ENCODE data around the gene FAM180B. TPM values are rescaled to one million over a fixed set of nuclear protein-coding genes. Genes with fewer than 3 reads are reported as not detected.
"Not testable (repeated sequence)": the region's sequence is repeated elsewhere in the genome, so short reads cannot be mapped to it uniquely, and the experiment has no call there.

Gene FAM180B
- 1 to 10 TPM; 1.8 to 2.9 TPM for total RNA-seq
- 1 to 10 TPM; 1.5 to 1.7 TPM for polyA plus RNA-seq (ENCODE audit: insufficient read length in 2 of 2)
- long read RNA-seq, donor 1, result 0 reads
- long read RNA-seq, donor 2, result 0 reads
- long read RNA-seq, donor 3, result 0 reads
- long read RNA-seq, donor 4, result 0 reads

- no peaks in the 10 kb centered on the region for H3K27me3 ChIP-seq (ENCODE audit: control insufficient read depth, insufficient read depth, low read length)
- no peaks in the 10 kb centered on the region for H3K9me3 ChIP-seq (ENCODE audit: control insufficient read depth, insufficient read depth, low read length)
- no peak within 1 kb of the TSS for H3K4me3 ChIP-seq (ENCODE audit: low read depth, low read length)
- 54% methylated on average over 11 of the region's 12 CpGs for WGBS (ENCODE audit: insufficient coverage)
- H3K27ac ChIP-seq (ENCODE audit: low read depth, low read length), result peak within 1 kb of the TSS; percentile 65
- H3K36me3 ChIP-seq (ENCODE audit: control insufficient read depth, insufficient read depth, low read length), result peaks cover 89% of the 10 kb centered on the region
- H3K4me1 ChIP-seq (ENCODE audit: control insufficient read depth, insufficient read depth, low read length), result peaks cover 56% of the 10 kb centered on the region
- peak in 2 of 6 donors; percentile 45 to 79 for DNase-seq (ENCODE audit: low read depth in 4 of 6, low spot score in 6 of 6)
Observed at GRCh38 chr11:47586098-47586855, at the start of gene FAM180B. Gene FAM180B, plus strand, starts transcription at chr11:47586678. Its CDS starts 91 bp downstream, at chr11:47586769.

- 80% methylated on average over 1 of the region's 3 CpGs for WGBS (ENCODE audit: insufficient coverage)
- no peaks in the 10 kb centered on the region for H3K27me3 ChIP-seq (ENCODE audit: control insufficient read depth, insufficient read depth, low read length)
- peak in 1 of 6 donors; percentile 65 for DNase-seq (ENCODE audit: low read depth in 4 of 6, low spot score in 6 of 6)
- peaks cover 39% of the 10 kb centered on the region for H3K4me1 ChIP-seq (ENCODE audit: control insufficient read depth, insufficient read depth, low read length)
- peaks cover 8% of the 10 kb centered on the region for H3K36me3 ChIP-seq (ENCODE audit: control insufficient read depth, insufficient read depth, low read length)
- no peak overlapping the region for H3K4me3 ChIP-seq (ENCODE audit: low read depth, low read length)
- H3K27ac ChIP-seq (ENCODE audit: low read depth, low read length), result no peak overlapping the region
- H3K9me3 ChIP-seq (ENCODE audit: control insufficient read depth, insufficient read depth, low read length), result no peaks in the 10 kb centered on the region
Observed at GRCh38 chr11:47536915-47537314, 49.6 kb upstream of the FAM180B start.

- peaks cover 8% of the 10 kb centered on the region for H3K36me3 ChIP-seq (ENCODE audit: control insufficient read depth, insufficient read depth, low read length)
- no peaks in the 10 kb centered on the region for H3K27me3 ChIP-seq (ENCODE audit: control insufficient read depth, insufficient read depth, low read length)
- 67% methylated on average over 8 of the region's 10 CpGs for WGBS (ENCODE audit: insufficient coverage)
- H3K9me3 ChIP-seq (ENCODE audit: control insufficient read depth, insufficient read depth, low read length), result no peaks in the 10 kb centered on the region
- H3K4me3 ChIP-seq (ENCODE audit: low read depth, low read length), result no peak overlapping the region
- H3K4me1 ChIP-seq (ENCODE audit: control insufficient read depth, insufficient read depth, low read length), result peaks cover 27% of the 10 kb centered on the region
- H3K27ac ChIP-seq (ENCODE audit: low read depth, low read length), result peak overlapping the region; percentile 29
- DNase-seq (ENCODE audit: low read depth in 4 of 6, low spot score in 6 of 6), result peak in 3 of 6 donors; percentile 53 to 88 (median 85)
Observed at GRCh38 chr11:47538741-47539565, 47.5 kb upstream of the FAM180B start.

GRCh38 chr11:47539681-47540039, 46.8 kb upstream of the FAM180B start:
- Histone ChIP-seq H3K36me3 (ENCODE audit: control insufficient read depth, insufficient read depth, low read length) (peaks cover 8% of the 10 kb centered on the region), H3K27me3 (ENCODE audit: control insufficient read depth, insufficient read depth, low read length) (no peaks in the 10 kb centered on the region), H3K4me1 (ENCODE audit: control insufficient read depth, insufficient read depth, low read length) (peaks cover 25% of the 10 kb centered on the region), H3K9me3 (ENCODE audit: control insufficient read depth, insufficient read depth, low read length) (no peaks in the 10 kb centered on the region), H3K4me3 (ENCODE audit: low read depth, low read length) (no peak overlapping the region), H3K27ac (ENCODE audit: low read depth, low read length) (no peak overlapping the region)
- no CpG with 5 or more reads among the region's 2 CpGs for WGBS (ENCODE audit: insufficient coverage)
- peak in 1 of 6 donors; percentile 24 for DNase-seq (ENCODE audit: low read depth in 4 of 6, low spot score in 6 of 6)

- no peak overlapping the region for H3K27ac ChIP-seq (ENCODE audit: low read depth, low read length)
- H3K36me3 ChIP-seq (ENCODE audit: control insufficient read depth, insufficient read depth, low read length), result peaks cover under 1% of the 10 kb centered on the region
- no CpG with 5 or more reads among the region's 2 CpGs for WGBS (ENCODE audit: insufficient coverage)
- no peaks in the 10 kb centered on the region for H3K9me3 ChIP-seq (ENCODE audit: control insufficient read depth, insufficient read depth, low read length)
- DNase-seq (ENCODE audit: low read depth in 4 of 6, low spot score in 6 of 6), result no peak
- H3K4me3 ChIP-seq (ENCODE audit: low read depth, low read length), result no peak overlapping the region
- H3K27me3 ChIP-seq (ENCODE audit: control insufficient read depth, insufficient read depth, low read length), result no peaks in the 10 kb centered on the region
- H3K4me1 ChIP-seq (ENCODE audit: control insufficient read depth, insufficient read depth, low read length), result peaks cover 25% of the 10 kb centered on the region
Observed at GRCh38 chr11:47541070-47541469, 45.4 kb upstream of the FAM180B start.

GRCh38 chr11:47545298-47545697, 41.2 kb upstream of the FAM180B start:
- no CpG with 5 or more reads among the region's 6 CpGs for WGBS (ENCODE audit: insufficient coverage)
- no peaks in the 10 kb centered on the region for H3K9me3 ChIP-seq (ENCODE audit: control insufficient read depth, insufficient read depth, low read length)
- no peaks in the 10 kb centered on the region for H3K27me3 ChIP-seq (ENCODE audit: control insufficient read depth, insufficient read depth, low read length)
- no peak overlapping the region for H3K27ac ChIP-seq (ENCODE audit: low read depth, low read length)
- DNase-seq (ENCODE audit: low read depth in 4 of 6, low spot score in 6 of 6), result no peak
- peaks cover 10% of the 10 kb centered on the region for H3K4me1 ChIP-seq (ENCODE audit: control insufficient read depth, insufficient read depth, low read length)
- H3K36me3 ChIP-seq (ENCODE audit: control insufficient read depth, insufficient read depth, low read length), result peaks cover 3% of the 10 kb centered on the region
- no peak overlapping the region for H3K4me3 ChIP-seq (ENCODE audit: low read depth, low read length)

- not testable (repeated sequence) for H3K27ac ChIP-seq (ENCODE audit: low read depth, low read length); H3K36me3 ChIP-seq (ENCODE audit: control insufficient read depth, insufficient read depth, low read length); H3K27me3 ChIP-seq (ENCODE audit: control insufficient read depth, insufficient read depth, low read length); H3K4me3 ChIP-seq (ENCODE audit: low read depth, low read length); H3K9me3 ChIP-seq (ENCODE audit: control insufficient read depth, insufficient read depth, low read length); H3K4me1 ChIP-seq (ENCODE audit: control insufficient read depth, insufficient read depth, low read length); DNase-seq (ENCODE audit: low read depth in 4 of 6, low spot score in 6 of 6)
- 100% methylated on average over 3 of the region's 7 CpGs for WGBS (ENCODE audit: insufficient coverage)
Observed at GRCh38 chr11:47546274-47546673, 40.2 kb upstream of the FAM180B start.

GRCh38 chr11:47550288-47551047, 36.0 kb upstream of the FAM180B start:
- H3K27ac ChIP-seq (ENCODE audit: low read depth, low read length), result no peak overlapping the region
- peaks cover 3% of the 10 kb centered on the region for H3K36me3 ChIP-seq (ENCODE audit: control insufficient read depth, insufficient read depth, low read length)
- DNase-seq (ENCODE audit: low read depth in 4 of 6, low spot score in 6 of 6), result no peak
- peaks cover 11% of the 10 kb centered on the region for H3K4me1 ChIP-seq (ENCODE audit: control insufficient read depth, insufficient read depth, low read length)
- no peaks in the 10 kb centered on the region for H3K27me3 ChIP-seq (ENCODE audit: control insufficient read depth, insufficient read depth, low read length)
- WGBS (ENCODE audit: insufficient coverage), result 90% methylated on average over 5 of the region's 10 CpGs
- H3K9me3 ChIP-seq (ENCODE audit: control insufficient read depth, insufficient read depth, low read length), result no peaks in the 10 kb centered on the region
- no peak overlapping the region for H3K4me3 ChIP-seq (ENCODE audit: low read depth, low read length)

- Histone ChIP-seq H3K4me3 (ENCODE audit: low read depth, low read length) (peak overlapping the region; percentile 92), H3K9me3 (ENCODE audit: control insufficient read depth, insufficient read depth, low read length) (no peaks in the 10 kb centered on the region), H3K27ac (ENCODE audit: low read depth, low read length) (no peak overlapping the region), H3K27me3 (ENCODE audit: control insufficient read depth, insufficient read depth, low read length) (no peaks in the 10 kb centered on the region), H3K4me1 (ENCODE audit: control insufficient read depth, insufficient read depth, low read length) (peaks cover 11% of the 10 kb centered on the region), H3K36me3 (ENCODE audit: control insufficient read depth, insufficient read depth, low read length) (peaks cover 3% of the 10 kb centered on the region)
- no peak for DNase-seq (ENCODE audit: low read depth in 4 of 6, low spot score in 6 of 6)
Observed at GRCh38 chr11:47551086-47551485, 35.4 kb upstream of the FAM180B start.
